Measurements from ENCODE around the gene FGD2.
A peak's percentile ranks its signal among the peaks of the same experiment; 100 is the strongest.

FGD2 gene

DNA sequence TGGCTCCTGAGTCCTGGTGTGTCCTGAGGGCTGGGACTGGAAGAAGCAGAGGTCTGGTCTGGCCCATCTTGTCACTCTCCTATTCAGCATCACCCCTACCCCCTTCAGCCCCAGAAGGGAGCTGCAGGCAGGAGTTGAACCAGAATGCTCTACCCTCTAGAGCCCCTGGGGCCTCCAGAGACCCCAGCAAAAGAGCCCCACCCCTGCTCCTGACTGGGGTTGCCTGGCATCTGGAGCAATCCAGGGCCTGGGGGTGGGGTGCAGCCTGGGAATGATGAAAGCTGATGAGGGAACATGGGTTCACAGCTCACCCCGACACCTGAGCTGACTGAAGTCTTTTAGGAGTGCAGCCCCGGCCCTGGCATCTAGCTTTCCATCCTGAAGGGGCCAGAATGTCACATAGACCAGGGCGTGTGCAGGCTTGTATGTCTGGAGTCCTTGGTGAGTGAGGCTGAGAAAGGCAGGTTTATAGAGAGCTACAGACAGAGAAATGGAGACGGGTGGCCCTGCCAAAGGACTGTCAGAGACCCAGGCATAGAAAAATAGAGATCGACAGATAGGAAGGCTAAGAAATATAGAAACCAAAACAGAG is 12.2 kb downstream of the FGD2 start:
- in situ Hi-C loops (cut with HindIII; ENCODE audit: low pct_ligation_motif_present, low sequenced_read_pairs) = loop anchor here (25.0 kb wide), 1 partner anchor 255 kb away; no protein-coding TSS in a partner anchor
- no peaks in the 10 kb centered on the region for H3K36me3 ChIP-seq (replicated peaks)
- no peak for DNase-seq
- H3K4me3 ChIP-seq (ENCODE audit: low read depth, low read length) = no peak overlapping the region
- no peaks in the 10 kb centered on the region for H3K27me3 ChIP-seq (replicated peaks)
- TF ChIP-seq, protein P1, sequence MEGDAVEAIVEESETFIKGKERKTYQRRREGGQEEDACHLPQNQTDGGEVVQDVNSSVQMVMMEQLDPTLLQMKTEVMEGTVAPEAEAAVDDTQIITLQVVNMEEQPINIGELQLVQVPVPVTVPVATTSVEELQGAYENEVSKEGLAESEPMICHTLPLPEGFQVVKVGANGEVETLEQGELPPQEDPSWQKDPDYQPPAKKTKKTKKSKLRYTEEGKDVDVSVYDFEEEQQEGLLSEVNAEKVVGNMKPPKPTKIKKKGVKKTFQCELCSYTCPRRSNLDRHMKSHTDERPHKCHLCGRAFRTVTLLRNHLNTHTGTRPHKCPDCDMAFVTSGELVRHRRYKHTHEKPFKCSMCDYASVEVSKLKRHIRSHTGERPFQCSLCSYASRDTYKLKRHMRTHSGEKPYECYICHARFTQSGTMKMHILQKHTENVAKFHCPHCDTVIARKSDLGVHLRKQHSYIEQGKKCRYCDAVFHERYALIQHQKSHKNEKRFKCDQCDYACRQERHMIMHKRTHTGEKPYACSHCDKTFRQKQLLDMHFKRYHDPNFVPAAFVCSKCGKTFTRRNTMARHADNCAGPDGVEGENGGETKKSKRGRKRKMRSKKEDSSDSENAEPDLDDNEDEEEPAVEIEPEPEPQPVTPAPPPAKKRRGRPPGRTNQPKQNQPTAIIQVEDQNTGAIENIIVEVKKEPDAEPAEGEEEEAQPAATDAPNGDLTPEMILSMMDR (IDR thresholded peaks at IDR 0.05; ENCODE audit: low read depth, low read length, missing control alignments) = no peak
- no peak overlapping the region for H3K27ac ChIP-seq

DNA sequence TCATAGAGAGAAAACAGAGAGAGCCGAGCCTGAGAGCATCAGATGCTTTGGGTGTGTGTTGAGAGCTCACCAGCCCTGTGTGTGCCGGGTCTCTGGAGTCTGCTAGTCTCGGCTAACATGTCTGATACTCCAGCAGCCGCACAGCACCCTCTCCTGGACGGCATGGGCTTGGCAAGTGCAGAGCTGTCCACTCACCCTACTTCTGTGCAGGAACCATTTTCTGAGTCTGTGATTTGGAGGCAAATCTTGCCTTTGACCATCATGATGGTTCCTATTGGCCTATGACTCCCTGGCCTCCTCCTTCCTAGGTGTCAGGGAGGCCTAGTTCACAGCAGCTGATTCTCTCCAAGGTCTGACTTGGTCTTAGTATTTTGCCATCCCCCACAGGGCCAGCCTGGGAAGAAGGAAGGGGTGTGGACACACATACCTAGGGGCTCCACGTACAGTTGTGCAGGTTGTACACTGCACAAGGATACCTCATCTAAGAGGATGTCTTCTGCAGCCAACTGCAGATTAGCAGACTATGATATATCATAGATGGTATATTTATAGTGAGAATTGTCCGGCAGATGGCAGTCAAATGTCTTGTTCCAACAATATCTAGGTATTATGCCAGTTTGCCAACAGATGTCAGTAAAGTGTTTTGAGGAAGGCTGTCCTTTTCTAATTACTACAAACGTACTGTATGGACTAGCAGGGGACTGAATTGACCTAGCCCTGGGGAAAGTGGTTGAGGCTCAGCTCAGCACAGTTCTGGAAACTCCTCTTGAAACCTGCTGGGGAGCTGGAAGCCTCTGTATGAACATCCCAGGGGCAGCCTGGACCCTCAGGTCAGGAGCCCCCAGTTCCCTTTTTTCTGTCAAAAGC is 13.0 kb downstream of the FGD2 start:
- Histone ChIP-seq H3K27ac (no peak overlapping the region), H3K27me3 (replicated peaks) (no peaks in the 10 kb centered on the region), H3K36me3 (replicated peaks) (no peaks in the 10 kb centered on the region), H3K4me3 (ENCODE audit: low read depth, low read length) (no peak overlapping the region)
- DNase-seq = peak; percentile 89
- TF ChIP-seq, protein P1 (IDR thresholded peaks at IDR 0.05; ENCODE audit: low read depth, low read length, missing control alignments) = peak; percentile 98
- in situ Hi-C loops (cut with HindIII; ENCODE audit: low pct_ligation_motif_present, low sequenced_read_pairs) = loop anchor here (25.0 kb wide), 1 partner anchor 256 kb away; no protein-coding TSS in a partner anchor

DNA sequence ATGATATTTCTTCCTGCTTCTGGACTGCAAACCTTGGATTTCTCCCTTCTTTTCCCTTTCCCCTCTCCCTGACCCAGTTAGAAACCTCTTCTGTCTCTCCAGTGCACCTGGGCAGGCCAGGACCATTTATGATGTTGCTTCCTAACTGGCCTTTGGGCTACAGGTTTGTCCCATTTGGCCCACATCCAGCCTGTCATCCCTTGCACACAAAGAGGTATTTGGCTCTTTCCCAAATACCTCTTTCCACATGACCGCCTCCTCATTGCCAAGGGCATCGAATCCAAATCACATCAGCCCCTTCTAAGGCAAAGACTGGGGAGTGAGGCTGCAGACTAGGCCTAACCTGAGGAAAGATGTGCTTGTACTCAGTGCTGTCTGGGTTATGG is 13.6 kb downstream of the FGD2 start:
- H3K27ac ChIP-seq = no peak overlapping the region
- H3K27me3 ChIP-seq (replicated peaks) = no peaks in the 10 kb centered on the region
- no peak for DNase-seq
- H3K4me3 ChIP-seq (ENCODE audit: low read depth, low read length) = no peak overlapping the region
- H3K36me3 ChIP-seq (replicated peaks) = no peaks in the 10 kb centered on the region
- TF ChIP-seq, protein P1 (IDR thresholded peaks at IDR 0.05; ENCODE audit: low read depth, low read length, missing control alignments) = no peak
- in situ Hi-C loops (cut with HindIII; ENCODE audit: low pct_ligation_motif_present, low sequenced_read_pairs) = loop anchor here (25.0 kb wide), 1 partner anchor 257 kb away; no protein-coding TSS in a partner anchor

DNA sequence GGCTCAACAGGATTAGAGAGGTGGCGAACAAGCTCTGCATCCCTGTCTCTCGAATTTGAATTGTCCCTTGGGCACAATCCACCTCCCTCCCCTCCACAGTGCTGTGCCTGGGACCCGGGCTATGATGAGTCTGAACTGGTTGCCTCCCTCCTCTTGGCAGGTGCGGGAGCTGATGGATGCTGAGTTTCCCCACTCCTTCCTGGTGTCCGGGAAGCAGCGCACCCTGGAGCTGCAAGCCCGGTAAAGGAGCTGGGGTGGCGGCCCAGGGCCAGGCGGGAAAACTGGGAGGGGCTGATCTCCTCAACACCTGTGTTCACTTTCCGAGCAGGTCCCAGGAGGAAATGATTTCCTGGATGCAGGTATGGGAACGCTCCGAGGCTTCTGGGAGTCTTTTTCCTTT is 14.9 kb downstream of the FGD2 start:
- H3K36me3 ChIP-seq (replicated peaks) = no peaks in the 10 kb centered on the region
- in situ Hi-C loops (cut with HindIII; ENCODE audit: low pct_ligation_motif_present, low sequenced_read_pairs) = loop anchor here (25.0 kb wide), 1 partner anchor 258 kb away; no protein-coding TSS in a partner anchor
- TF ChIP-seq, protein P1 (IDR thresholded peaks at IDR 0.05; ENCODE audit: low read depth, low read length, missing control alignments) = no peak

DNA sequence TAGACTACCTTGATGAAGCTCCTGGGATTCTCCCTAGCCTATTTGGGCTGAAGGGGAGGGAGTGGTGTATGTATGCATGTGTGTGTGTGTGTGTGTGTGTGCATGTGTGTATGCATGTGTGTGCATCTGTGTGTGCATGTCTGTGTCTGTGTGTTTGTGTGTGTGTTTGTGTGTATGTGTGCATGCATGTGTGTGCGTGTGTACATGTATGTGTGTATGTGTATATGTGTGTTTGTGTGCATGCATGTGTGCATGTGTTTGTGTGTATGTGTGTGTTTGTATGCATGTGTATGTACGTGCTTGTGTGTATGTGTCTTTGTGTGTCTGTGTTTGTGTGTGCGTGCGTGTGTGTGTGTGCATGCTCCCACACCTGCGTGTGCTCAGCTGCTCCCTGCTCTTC is 15.4 kb downstream of the FGD2 start:
- no peaks in the 10 kb centered on the region for H3K27me3 ChIP-seq (replicated peaks)
- no peak for DNase-seq
- in situ Hi-C loops (cut with HindIII; ENCODE audit: low pct_ligation_motif_present, low sequenced_read_pairs) = loop anchor here (25.0 kb wide), 1 partner anchor 259 kb away; no protein-coding TSS in a partner anchor

More for the DNA sequence above, 14.9 kb downstream of the FGD2 start:
- Histone ChIP-seq H3K27me3 (replicated peaks) (no peaks in the 10 kb centered on the region), H3K27ac (no peak overlapping the region), H3K4me3 (ENCODE audit: low read depth, low read length) (no peak overlapping the region)
- DNase-seq = no peak

More for the DNA sequence above, 15.4 kb downstream of the FGD2 start:
- TF ChIP-seq, protein P1 (IDR thresholded peaks at IDR 0.05; ENCODE audit: low read depth, low read length, missing control alignments) = no peak
- H3K4me3 ChIP-seq (ENCODE audit: low read depth, low read length) = no peak overlapping the region
- no peak overlapping the region for H3K27ac ChIP-seq
- no peaks in the 10 kb centered on the region for H3K36me3 ChIP-seq (replicated peaks)

Data from brain microvascular endothelial cell (primary cell).